GM13976 (cell line): ENCODE measurements around the gene KRT34.

ENCODE experiments used
- DNase-seq: peaks from one replicate; pipeline ENCODE4 v3.0.0; 2012; ENCODE audit warnings: low spot score
- CTCF ChIP-seq: IDR thresholded peaks from 2 replicates; pipeline ENCODE4 v1.5.1; 2012; ENCODE audit warnings: borderline replicate concordance, mild to moderate bottlenecking; ENCODE audit not compliant: insufficient read depth; ENCODE audit errors: extremely low read depth, missing control alignments, control extremely low read depth
- in situ Hi-C: fragments of 300-500 bp; cut with MboI; formaldehyde crosslinking; loops from one replicate; pipeline ENCODE4 v1.12.0; 2022; ENCODE audit warnings: low sequenced_read_pairs, mixed read lengths, inconsistent platforms; ENCODE audit not compliant: unreplicated experiment

The KRT34 gene

DNA sequence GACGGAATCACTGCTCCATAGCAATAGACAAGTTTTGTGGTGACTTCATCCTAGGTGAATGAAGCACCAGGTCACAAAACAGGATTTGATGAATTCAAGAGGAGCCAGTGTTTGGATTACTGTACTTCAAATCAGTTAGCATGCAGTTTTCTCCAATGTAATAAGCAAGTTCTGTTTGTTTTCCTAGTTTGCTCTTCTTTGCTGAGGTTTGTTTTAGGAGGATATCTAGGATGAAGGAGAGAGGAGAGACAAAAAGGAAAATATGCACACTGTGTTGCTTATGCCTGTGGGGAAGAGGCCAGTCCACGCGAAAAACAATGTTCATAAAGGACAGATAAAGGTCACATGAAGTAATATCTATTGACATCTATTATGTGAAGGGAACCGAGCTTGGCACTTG is 33.3 kb upstream of the KRT34 start:
- DNase-seq, result no peak
- in situ Hi-C loops, result no loop called here
- no peak for TF ChIP-seq CTCF

DNA sequence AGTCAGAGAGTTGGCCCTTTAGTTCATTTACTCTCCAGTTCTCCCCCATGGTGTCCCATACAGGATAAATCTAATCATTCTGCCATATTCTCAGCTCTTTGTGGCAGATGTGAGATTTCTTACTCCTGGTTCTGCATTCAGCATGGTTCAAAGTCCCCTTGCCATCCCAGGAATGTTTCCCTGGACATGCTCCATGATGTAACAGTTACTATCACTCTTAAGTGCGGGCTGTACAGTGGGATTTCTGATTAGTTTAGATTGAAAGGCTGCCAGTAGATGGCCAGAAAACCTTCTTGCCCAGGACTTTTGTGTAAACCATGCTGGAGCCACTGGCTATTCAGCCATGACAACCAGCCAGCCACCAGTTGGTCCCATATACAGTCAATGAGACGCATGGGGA is 31.9 kb upstream of the KRT34 start:
- no peak for TF ChIP-seq CTCF
- in situ Hi-C loops, result no loop called here
- no peak for DNase-seq

GRCh38 chr17:41413353-41413957 is 31.3 kb upstream of the KRT34 start:
- in situ Hi-C loops, result no loop called here
- DNase-seq, result no peak
- no peak for TF ChIP-seq CTCF

- TF ChIP-seq CTCF, result no peak
- in situ Hi-C loops, result no loop called here
- no peak for DNase-seq
Measured at GRCh38 chr17:41411072-41411840, 29.1 kb upstream of the KRT34 start.

DNA sequence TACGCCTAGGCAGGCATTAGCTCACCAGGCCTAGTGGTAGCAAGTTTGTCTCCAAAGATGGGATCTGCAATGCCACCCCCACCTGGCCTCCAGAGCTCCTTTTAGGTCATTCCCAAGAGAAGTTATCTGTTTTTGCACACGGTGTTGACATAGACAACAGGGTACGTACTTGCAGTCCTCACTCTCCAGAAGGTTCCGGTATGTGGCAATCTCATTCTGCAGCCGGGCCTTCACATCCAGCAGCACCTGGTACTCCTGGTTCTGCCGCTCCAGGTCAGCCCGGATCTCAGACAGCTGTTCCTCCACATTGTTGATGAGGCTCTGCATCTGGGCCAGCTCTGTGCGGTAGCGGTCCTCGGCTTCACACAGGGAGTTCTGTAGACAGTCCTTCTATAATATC is 25.1 kb upstream of the KRT34 start:
- no peak for TF ChIP-seq CTCF
- DNase-seq, result no peak
- in situ Hi-C loops, result no loop called here

- DNase-seq, result no peak
- TF ChIP-seq CTCF, result no peak
- in situ Hi-C loops, result no loop called here
Measured at GRCh38 chr17:41406205-41406604, 24.1 kb upstream of the KRT34 start.
